GM10266 (cell line): Measurements from ENCODE around the gene GRK5.
A peak's percentile ranks its signal among the peaks of the same experiment; 100 is the strongest.

Source experiments
- DNase-seq: peaks from one replicate; pipeline ENCODE4 v3.0.0; 2012; ENCODE audit errors: extremely low spot score
- CTCF ChIP-seq: IDR thresholded peaks from 2 replicates; pipeline ENCODE4 v1.5.1; 2012; ENCODE audit warnings: mild to moderate bottlenecking, low read depth; ENCODE audit not compliant: control insufficient read depth, insufficient read depth; ENCODE audit errors: missing control alignments

GRK5 gene

GRCh38 chr10:119368991-119369869, 161.9 kb downstream of the GRK5 start:
- no peak for TF ChIP-seq CTCF
- DNase-seq: peak; percentile 57

- no peak for TF ChIP-seq CTCF
- no peak for DNase-seq
These were observed 162.9 kb downstream of the GRK5 start for GRCh38 chr10:119370111-119370741.

- no peak for TF ChIP-seq CTCF
- DNase-seq: no peak
These were observed 163.8 kb downstream of the GRK5 start for GRCh38 chr10:119370972-119371703.

- no peak for DNase-seq
- TF ChIP-seq CTCF: no peak
These were observed 164.6 kb downstream of the GRK5 start for GRCh38 chr10:119371704-119372663.

GRCh38 chr10:119373294-119374102, 166.1 kb downstream of the GRK5 start:
- no peak for DNase-seq
- TF ChIP-seq CTCF: no peak

GRCh38 chr10:119374236-119374635, 166.9 kb downstream of the GRK5 start:
- TF ChIP-seq CTCF: no peak
- DNase-seq: no peak
